HEK293T (cell line): ENCODE data around the gene MAP3K8.
A peak's percentile ranks its signal among the peaks of the same experiment; 100 is the strongest.

ENCODE experiments used
- CTCF ChIA-PET: fragments of 350-600 bp; formaldehyde crosslinking; extraction: SDS; loops from one replicate; lab custom pipeline; 2021; ENCODE audit warnings: antibody characterized with exemption, inconsistent platforms; lab: Yijun Ruan, JAX
- POLR2A ChIA-PET: fragments of 350-600 bp; formaldehyde crosslinking; extraction: SDS; loops from one replicate; lab custom pipeline; 2020; ENCODE audit warnings: antibody characterized with exemption, inconsistent platforms; lab: Yijun Ruan, JAX
- DNase-seq: peaks from one replicate; pipeline ENCODE4 v3.0.0; 2012; ENCODE audit warnings: mixed read lengths; ENCODE audit errors: extremely low spot score
- ARNT ChIP-seq: fragments of 450-650 bp; IDR thresholded peaks from 2 replicates; pipeline ENCODE4 v1.6.1; 2017; ENCODE audit warnings: mild to moderate bottlenecking
- BHLHE40 ChIP-seq: fragments of 450-650 bp; IDR thresholded peaks from 2 replicates; pipeline ENCODE4 v1.6.1; 2016; ENCODE audit warnings: mild to moderate bottlenecking, moderate library complexity, borderline replicate concordance
- CTBP1 ChIP-seq: fragments of 450-650 bp; IDR thresholded peaks from 2 replicates; pipeline ENCODE4 v1.6.1; 2016; ENCODE audit warnings: borderline replicate concordance
- ELF4 ChIP-seq: fragments of 450-650 bp; IDR thresholded peaks from 2 replicates; pipeline ENCODE4 v1.6.1; 2017; ENCODE audit warnings: antibody characterized with exemption
- FOXA1 ChIP-seq: fragments of 450-650 bp; IDR thresholded peaks from 2 replicates; pipeline ENCODE4 v1.6.1; 2016; ENCODE audit warnings: mild to moderate bottlenecking
- FOXK2 ChIP-seq: fragments of 450-650 bp; IDR thresholded peaks from 2 replicates; pipeline ENCODE4 v1.6.1; 2016; ENCODE audit warnings: mild to moderate bottlenecking
- FOXM1 ChIP-seq: fragments of 450-650 bp; IDR thresholded peaks from 2 replicates; pipeline ENCODE4 v1.6.1; 2017; ENCODE audit warnings: mild to moderate bottlenecking, borderline replicate concordance
- HDGF ChIP-seq: fragments of 450-650 bp; IDR thresholded peaks from 2 replicates; pipeline ENCODE4 v1.6.1; 2017; ENCODE audit warnings: antibody characterized with exemption, borderline replicate concordance
- L3MBTL2 ChIP-seq: fragments of 450-650 bp; conservative IDR thresholded peaks from 2 replicates; pipeline ENCODE4 v1.6.1; 2016; ENCODE audit warnings: mild to moderate bottlenecking
- LEF1 ChIP-seq: fragments of 450-650 bp; IDR thresholded peaks from 2 replicates; pipeline ENCODE4 v1.6.1; 2017; ENCODE audit warnings: mild to moderate bottlenecking, borderline replicate concordance
- NFRKB ChIP-seq: fragments of 450-650 bp; IDR thresholded peaks from 2 replicates; pipeline ENCODE4 v1.6.1; 2016; ENCODE audit warnings: mild to moderate bottlenecking, moderate library complexity
- SP1 ChIP-seq: fragments of 450-650 bp; IDR thresholded peaks from 2 replicates; pipeline ENCODE4 v1.6.1; 2017
- SUZ12 ChIP-seq: fragments of 450-650 bp; IDR thresholded peaks from 2 replicates; pipeline ENCODE4 v1.6.1; 2016; ENCODE audit warnings: mild to moderate bottlenecking
- TARDBP ChIP-seq: fragments of 450-650 bp; IDR thresholded peaks from 2 replicates; pipeline ENCODE4 v1.6.1; 2016
- ZNF384 ChIP-seq: fragments of 450-650 bp; IDR thresholded peaks from 2 replicates; pipeline ENCODE4 v1.6.1; 2016
- TF ChIP-seq, protein P1 (sequence below): fragments of 450-650 bp; IDR thresholded peaks from 2 replicates; pipeline ENCODE4 v1.6.1; 2016

Gene MAP3K8

DNA sequence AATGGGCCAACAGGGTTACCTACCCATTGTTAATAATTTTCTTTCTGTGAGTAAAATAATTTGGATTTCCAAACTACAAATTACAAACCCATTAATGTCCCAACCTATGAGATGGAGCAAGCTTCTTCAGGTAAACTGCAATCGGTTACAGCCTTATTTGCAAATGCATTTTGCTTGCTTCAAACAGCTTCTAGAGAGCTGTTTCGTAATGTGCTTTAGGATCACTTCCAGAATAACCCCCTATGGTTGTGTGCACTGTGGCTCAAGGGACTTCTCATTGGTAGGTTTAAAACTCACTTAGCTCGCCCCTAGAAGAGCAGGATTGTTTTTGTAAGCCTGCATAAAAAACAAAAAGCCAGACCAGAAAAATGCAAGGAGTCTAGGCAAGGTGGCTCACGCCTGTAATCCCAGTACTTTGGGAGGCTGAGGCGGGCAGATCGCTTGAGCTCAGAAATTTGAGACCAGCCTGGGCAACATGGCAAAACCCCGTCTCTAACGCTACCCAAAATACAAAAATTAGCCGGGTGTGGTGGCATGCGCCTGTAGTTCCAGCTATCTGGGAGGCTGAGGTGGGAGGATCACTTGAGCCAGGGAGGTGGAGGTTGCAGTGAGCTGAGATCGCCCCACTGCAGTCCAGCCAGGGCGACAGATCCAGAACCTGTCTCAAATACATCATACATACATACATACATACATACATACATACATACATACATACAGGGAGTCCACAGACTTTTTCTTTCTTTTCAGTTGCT is 3.3 kb upstream of the MAP3K8 start:
- TF ChIP-seq BHLHE40 (no peak), HDGF (no peak), NFRKB (no peak), CTBP1 (no peak), FOXM1 (no peak), LEF1 (no peak), FOXK2 (no peak), ELF4 (no peak), SUZ12 (no peak), TARDBP (no peak), ZNF384 (no peak), L3MBTL2 (no peak), SP1 (no peak), FOXA1 (no peak), ARNT (no peak)
- TF ChIP-seq, protein P1, sequence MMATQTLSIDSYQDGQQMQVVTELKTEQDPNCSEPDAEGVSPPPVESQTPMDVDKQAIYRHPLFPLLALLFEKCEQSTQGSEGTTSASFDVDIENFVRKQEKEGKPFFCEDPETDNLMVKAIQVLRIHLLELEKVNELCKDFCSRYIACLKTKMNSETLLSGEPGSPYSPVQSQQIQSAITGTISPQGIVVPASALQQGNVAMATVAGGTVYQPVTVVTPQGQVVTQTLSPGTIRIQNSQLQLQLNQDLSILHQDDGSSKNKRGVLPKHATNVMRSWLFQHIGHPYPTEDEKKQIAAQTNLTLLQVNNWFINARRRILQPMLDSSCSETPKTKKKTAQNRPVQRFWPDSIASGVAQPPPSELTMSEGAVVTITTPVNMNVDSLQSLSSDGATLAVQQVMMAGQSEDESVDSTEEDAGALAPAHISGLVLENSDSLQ = no peak
- ChIA-PET POLR2A (interaction anchor here (1.0 to 1.6 kb wide), 2 partner anchors 10 to 11 kb away, joined by 3 read pairs; no protein-coding TSS in a partner anchor), CTCF (interaction anchor here (0.7 to 1.8 kb wide), 4 partner anchors 10 to 154 kb away, joined by 3 to 5 read pairs (median 4); no protein-coding TSS in a partner anchor)
- no peak for DNase-seq

DNA sequence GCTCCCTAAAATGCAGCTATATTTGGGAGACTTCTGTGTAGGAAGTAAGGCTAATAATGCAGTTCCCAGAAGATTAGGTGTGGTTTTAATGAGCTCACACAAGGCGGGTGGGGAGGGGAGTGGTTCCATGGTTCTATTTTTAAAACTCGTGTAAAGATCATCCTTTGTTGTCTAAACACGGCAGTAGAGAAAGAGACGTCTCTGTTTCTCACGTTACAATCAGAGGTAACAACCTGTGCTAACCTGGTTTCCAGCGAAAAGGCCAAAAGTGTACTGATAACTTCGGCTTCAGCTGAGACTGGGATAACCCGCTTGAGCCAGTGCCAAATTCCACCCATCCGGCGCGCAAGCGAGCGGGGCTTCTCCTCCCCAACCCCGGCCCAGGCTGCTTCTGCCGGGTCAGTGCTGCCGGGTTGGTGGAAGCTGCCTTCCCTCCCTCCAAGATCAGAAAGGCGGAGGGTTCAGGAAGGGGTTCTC is 2.5 kb upstream of the MAP3K8 start:
- TF ChIP-seq SUZ12 = no peak
- TF ChIP-seq TARDBP = no peak
- TF ChIP-seq CTBP1 = no peak
- TF ChIP-seq FOXM1 = no peak
- no peak for TF ChIP-seq ARNT
- no peak for TF ChIP-seq NFRKB
- TF ChIP-seq FOXA1 = no peak
- no peak for TF ChIP-seq ELF4
- no peak for TF ChIP-seq FOXK2
- TF ChIP-seq LEF1 = no peak
- TF ChIP-seq BHLHE40 = no peak
- no peak for TF ChIP-seq L3MBTL2
- TF ChIP-seq SP1 = no peak
- TF ChIP-seq HDGF = no peak
- no peak for TF ChIP-seq ZNF384
- TF ChIP-seq, protein P1 = no peak
- CTCF ChIA-PET = interaction anchor here (0.7 to 1.8 kb wide), 3 partner anchors 10 to 153 kb away, joined by 3 to 5 read pairs (median 4); no protein-coding TSS in a partner anchor
- no peak for DNase-seq
- POLR2A ChIA-PET = interaction anchor here (1.0 to 1.6 kb wide), 2 partner anchors 11 to 12 kb away, joined by 3 read pairs; no protein-coding TSS in a partner anchor

DNA sequence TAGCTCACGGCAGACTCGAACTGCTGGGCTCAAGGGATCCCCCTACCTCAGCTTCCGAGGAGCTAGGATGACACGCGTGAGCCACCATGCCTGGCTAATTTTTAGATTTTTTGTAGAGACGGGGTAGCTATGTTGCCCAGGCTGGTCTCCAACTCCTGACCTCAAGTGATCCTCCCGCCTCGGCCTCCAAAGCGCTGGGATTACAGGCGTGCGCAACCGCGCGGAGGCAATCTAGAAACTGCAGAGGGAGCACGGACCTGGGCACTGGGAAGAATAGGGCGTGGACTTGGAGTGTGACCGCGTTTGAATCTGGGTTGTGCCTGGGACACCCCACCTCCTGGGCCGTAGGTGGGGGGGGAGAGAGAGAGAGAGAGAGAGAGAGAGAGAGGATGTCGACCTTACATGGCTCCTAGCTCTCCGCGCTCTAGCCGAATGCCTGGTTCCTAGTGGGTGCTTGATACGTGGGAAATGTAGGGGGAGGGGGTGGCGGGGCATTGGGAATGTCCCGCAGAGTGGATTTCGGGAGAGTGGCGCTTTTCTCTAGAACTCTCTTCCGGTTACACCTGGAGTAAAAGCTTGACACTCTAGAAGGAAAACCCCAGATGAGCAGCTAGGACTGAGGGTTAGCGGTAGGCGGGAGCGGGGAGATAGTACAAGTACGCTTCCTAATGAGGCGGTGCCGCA is 1.2 kb upstream of the MAP3K8 start:
- CTCF ChIA-PET = interaction anchor here (0.7 kb wide), 1 partner anchor 19 kb away, joined by 5 read pairs; no protein-coding TSS in a partner anchor

DNA sequence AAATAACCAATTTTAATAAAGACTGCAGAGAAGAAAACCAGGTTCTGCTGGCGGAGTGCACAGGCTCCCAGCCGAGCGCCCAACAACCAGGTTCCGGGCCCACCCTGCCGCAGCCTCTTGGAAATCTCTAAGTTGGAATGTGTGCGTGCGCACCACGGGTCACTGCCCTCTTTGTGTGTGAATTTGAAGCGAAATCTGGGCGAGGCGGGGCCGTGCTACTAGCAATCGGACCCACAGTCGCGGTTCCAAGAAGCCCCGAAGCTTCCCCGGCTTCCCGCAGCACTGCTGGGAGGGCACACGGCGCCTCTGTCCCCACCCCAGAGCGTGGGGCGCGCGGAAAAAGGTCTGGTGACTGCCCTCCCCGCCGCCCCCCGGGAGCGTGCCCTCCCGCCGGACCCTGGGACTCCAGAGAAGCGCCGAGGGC is 666 bp upstream of the MAP3K8 start:
- peak; percentile 45 for DNase-seq
- TF ChIP-seq SP1 = no peak
- no peak for TF ChIP-seq FOXK2
- no peak for TF ChIP-seq BHLHE40
- TF ChIP-seq L3MBTL2 = 0 out of 2 replicates have a peak, but pooled peaks have one; percentile 34
- no peak for TF ChIP-seq HDGF
- TF ChIP-seq FOXA1 = no peak
- TF ChIP-seq ARNT = no peak
- TF ChIP-seq TARDBP = 0 out of 2 replicates have a peak, but pooled peaks have one; percentile 45
- ChIA-PET POLR2A (interaction anchor here (0.9 to 2.3 kb wide), 8 partner anchors 11 to 120 kb away, joined by 3 to 13 read pairs (median 4); no protein-coding TSS in a partner anchor), CTCF (interaction anchor here (0.7 kb wide), 1 partner anchor 103 kb away, joined by 3 read pairs; no protein-coding TSS in a partner anchor)

More for the DNA sequence above, 1.2 kb upstream of the MAP3K8 start:
- TF ChIP-seq ZNF384 (no peak), NFRKB (no peak), ELF4 (no peak), TARDBP (no peak), CTBP1 (no peak), FOXA1 (no peak), FOXM1 (no peak), L3MBTL2 (no peak), FOXK2 (no peak), SUZ12 (no peak), LEF1 (no peak), HDGF (no peak)
- TF ChIP-seq, protein P1 = no peak
- DNase-seq = no peak
- POLR2A ChIA-PET = interaction anchor here (0.6 to 2.3 kb wide), 6 partner anchors 10 to 73 kb away, joined by 3 to 13 read pairs (median 4); no protein-coding TSS in a partner anchor
